ENCODE data around the gene CYP2A13.

- TF ChIP-seq, protein P1, sequence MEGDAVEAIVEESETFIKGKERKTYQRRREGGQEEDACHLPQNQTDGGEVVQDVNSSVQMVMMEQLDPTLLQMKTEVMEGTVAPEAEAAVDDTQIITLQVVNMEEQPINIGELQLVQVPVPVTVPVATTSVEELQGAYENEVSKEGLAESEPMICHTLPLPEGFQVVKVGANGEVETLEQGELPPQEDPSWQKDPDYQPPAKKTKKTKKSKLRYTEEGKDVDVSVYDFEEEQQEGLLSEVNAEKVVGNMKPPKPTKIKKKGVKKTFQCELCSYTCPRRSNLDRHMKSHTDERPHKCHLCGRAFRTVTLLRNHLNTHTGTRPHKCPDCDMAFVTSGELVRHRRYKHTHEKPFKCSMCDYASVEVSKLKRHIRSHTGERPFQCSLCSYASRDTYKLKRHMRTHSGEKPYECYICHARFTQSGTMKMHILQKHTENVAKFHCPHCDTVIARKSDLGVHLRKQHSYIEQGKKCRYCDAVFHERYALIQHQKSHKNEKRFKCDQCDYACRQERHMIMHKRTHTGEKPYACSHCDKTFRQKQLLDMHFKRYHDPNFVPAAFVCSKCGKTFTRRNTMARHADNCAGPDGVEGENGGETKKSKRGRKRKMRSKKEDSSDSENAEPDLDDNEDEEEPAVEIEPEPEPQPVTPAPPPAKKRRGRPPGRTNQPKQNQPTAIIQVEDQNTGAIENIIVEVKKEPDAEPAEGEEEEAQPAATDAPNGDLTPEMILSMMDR (optimal IDR thresholded peaks at IDR 0.05 in 1 of 3, IDR thresholded peaks at IDR 0.05 in 1 of 3, conservative IDR thresholded peaks at IDR 0.05 in 1 of 3; ENCODE audit: extremely low read depth in 1 of 3, insufficient read depth in 2 of 3, low read length in 3 of 3), result no peak
- TF ChIP-seq EZH2 (IDR thresholded peaks at IDR 0.05; ENCODE audit: low read length), result no peak
Measured at GRCh38 chr19:41096353-41096752, 8.1 kb downstream of the CYP2A13 start.

Measured in keratinocyte (primary cell).